GM12878 (cell line): ENCODE data around the gene EMP3. TPM values are rescaled to one million over a fixed set of nuclear protein-coding genes. Genes with fewer than 3 reads are reported as not detected.

ENCODE experiments used
- BHLHE40 ChIP-seq, 2 experiments: fragments of 450-650 bp in 1 of 2; IDR thresholded peaks; 2 replicates each; pipeline ENCODE4 v1.6.1; 2011 to 2017; ENCODE audit warnings: low read depth in 2 of 2, borderline replicate concordance in 1 of 2, improper control_type of control experiment in 1 of 2, low read length in 1 of 2, mild to moderate bottlenecking in 1 of 2
- BRCA1 ChIP-seq: IDR thresholded peaks from 2 replicates; pipeline ENCODE4 v1.6.1; 2011; ENCODE audit warnings: low read depth, low read length, improper control_type of control experiment
- CHD2 ChIP-seq: IDR thresholded peaks from 2 replicates; pipeline ENCODE4 v1.6.1; 2011; ENCODE audit warnings: low read depth, low read length, improper control_type of control experiment, borderline replicate concordance
- CREB1 ChIP-seq: IDR thresholded peaks from 2 replicates; pipeline ENCODE4 v1.6.1; 2012; ENCODE audit warnings: low read depth, mild to moderate bottlenecking, inconsistent platforms
- EGR1 ChIP-seq, 2 experiments: IDR thresholded peaks; 1 replicate in 1 of 2; 2 replicates in 1 of 2; pipeline ENCODE4 v1.6.1; 2011 to 2012; ENCODE audit warnings: low read depth in 2 of 2, low read length in 2 of 2, borderline replicate concordance in 1 of 2, mild to moderate bottlenecking in 1 of 2, moderate library complexity in 1 of 2
- ETV6 ChIP-seq, 2 experiments: fragments of 450-650 bp in 1 of 2; IDR thresholded peaks in 1 of 2; conservative IDR thresholded peaks in 1 of 2; 2 replicates each; pipeline ENCODE4 v1.6.1; 2014; ENCODE audit warnings: antibody characterized with exemption in 1 of 2, borderline replicate concordance in 1 of 2, low read depth in 1 of 2, mild to moderate bottlenecking in 1 of 2, moderate library complexity in 1 of 2
- FOS ChIP-seq: IDR thresholded peaks from 3 replicates; pipeline ENCODE4 v1.6.1; 2011; ENCODE audit warnings: borderline replicate concordance; ENCODE audit not compliant: insufficient read length; ENCODE audit errors: extremely low read depth
- HDAC6 ChIP-seq: fragments of 200-600 bp; sonication (generic); IDR thresholded peaks from one replicate; pipeline ENCODE4 v1.8.0; 2017; ENCODE audit warnings: antibody characterized with exemption; ENCODE audit not compliant: unreplicated experiment
- HDGF ChIP-seq: fragments of 450-650 bp; IDR thresholded peaks from 2 replicates; pipeline ENCODE4 v1.6.1; 2016; ENCODE audit warnings: antibody characterized with exemption
- JUNB ChIP-seq: IDR thresholded peaks from 2 replicates; pipeline ENCODE4 v1.6.1; 2016; ENCODE audit warnings: antibody characterized with exemption, mild to moderate bottlenecking
- JUND ChIP-seq: IDR thresholded peaks from 2 replicates; pipeline ENCODE4 v1.6.1; 2012; ENCODE audit warnings: low read depth, mild to moderate bottlenecking, low read length, improper control_type of control experiment, moderate library complexity
- KAT2A ChIP-seq: conservative IDR thresholded peaks from 2 replicates; pipeline ENCODE4 v1.6.1; 2011; ENCODE audit warnings: low read depth, low read length; ENCODE audit not compliant: control insufficient read depth
- MTA3 ChIP-seq: IDR thresholded peaks from 2 replicates; pipeline ENCODE4 v1.6.1; 2012; ENCODE audit warnings: low read length, inconsistent platforms, borderline replicate concordance
- POLR2A ChIP-seq: IDR thresholded peaks from 2 replicates; pipeline ENCODE4 v1.6.1; 2011; ENCODE audit warnings: low read depth, mild to moderate bottlenecking, low read length
- POLR2AphosphoS2 ChIP-seq: IDR thresholded peaks from 2 replicates; pipeline ENCODE4 v1.6.1; 2011; ENCODE audit warnings: low read depth, mild to moderate bottlenecking, low read length, improper control_type of control experiment, moderate library complexity
- SMAD1 ChIP-seq: fragments of 450-650 bp; IDR thresholded peaks from 2 replicates; pipeline ENCODE4 v1.6.1; 2018; ENCODE audit warnings: mild to moderate bottlenecking, low read depth; ENCODE audit not compliant: partially characterized antibody
- SPI1 ChIP-seq: IDR thresholded peaks from 2 replicates; pipeline ENCODE4 v1.6.1; 2011; ENCODE audit warnings: low read depth, mild to moderate bottlenecking, low read length, moderate library complexity, borderline replicate concordance; ENCODE audit not compliant: insufficient read depth
- TARDBP ChIP-seq: IDR thresholded peaks from 2 replicates; pipeline ENCODE4 v1.6.1; 2016; ENCODE audit warnings: borderline replicate concordance
- TBL1XR1 ChIP-seq: IDR thresholded peaks from 2 replicates; pipeline ENCODE4 v1.6.1; 2012; ENCODE audit warnings: low read depth, low read length, improper control_type of control experiment
- TCF3 ChIP-seq: IDR thresholded peaks from 2 replicates; pipeline ENCODE4 v1.6.1; 2012; ENCODE audit warnings: low read depth, mild to moderate bottlenecking, low read length, borderline replicate concordance; ENCODE audit not compliant: insufficient read depth
- TCF7 ChIP-seq: IDR thresholded peaks from 2 replicates; pipeline ENCODE4 v1.6.1; 2014; ENCODE audit warnings: antibody characterized with exemption, borderline replicate concordance
- WRNIP1 ChIP-seq: IDR thresholded peaks from 2 replicates; pipeline ENCODE4 v1.6.1; 2011; ENCODE audit warnings: low read depth, low read length, improper control_type of control experiment, borderline replicate concordance
- YBX1 ChIP-seq: fragments of 450-650 bp; IDR thresholded peaks from 2 replicates; pipeline ENCODE4 v1.6.1; 2016; ENCODE audit warnings: antibody characterized with exemption
- ZNF384 ChIP-seq: IDR thresholded peaks from 2 replicates; pipeline ENCODE4 v1.6.1; 2012; ENCODE audit warnings: low read depth, mild to moderate bottlenecking, low read length, improper control_type of control experiment, borderline replicate concordance
- polyA plus RNA-seq, 11 experiments: library from polyadenylated mRNA; depleted of rRNA in 4 of 11; unstranded in 6 of 11; stranded (reverse) in 5 of 11; fragments of >200 nt; fragmentation: Nextera tagmentation in 4 of 11; fragmentation: Illumina TruSeq in 1 of 11; extraction: Ambion mirVana in 4 of 11; extraction: Trizol in 1 of 11; gene quantifications; 1 replicate in 1 of 11; 2 replicates in 10 of 11; pipeline versions ENCODE4 v1.2.1 to v1.2.3, GENCODE V29; 2011 to 2016; ENCODE audit warnings: inconsistent platforms in 2 of 11, missing spikeins in 2 of 11, low read depth in 1 of 11
- total RNA-seq, 4 experiments: library from RNA; depleted of rRNA in 3 of 4; stranded (reverse); fragments of >200 nt in 3 of 4; fragmentation: Illumina TruSeq in 1 of 4; extraction: Trizol in 1 of 4; gene quantifications; 2 replicates each; pipeline versions ENCODE4 v1.2.1 to v1.2.3, GENCODE V29; 2013 to 2021
- TF ChIP-seq, protein P1 (sequence below): fragments of 450-650 bp; IDR thresholded peaks from 2 replicates; pipeline ENCODE4 v1.6.1; 2016; ENCODE audit warnings: mild to moderate bottlenecking
- TF ChIP-seq, protein P2 (sequence below): fragments of 450-650 bp; IDR thresholded peaks from 2 replicates; pipeline ENCODE4 v1.6.1; 2017; ENCODE audit warnings: antibody characterized with exemption, mild to moderate bottlenecking, moderate library complexity

The EMP3 gene
- total and polyA plus RNA-seq, 10 of the 15 experiments (the other 5 are each of a cell fraction or from before 2014, with no cell fraction given), result 53.2 to 224 (median 134) TPM

DNA sequence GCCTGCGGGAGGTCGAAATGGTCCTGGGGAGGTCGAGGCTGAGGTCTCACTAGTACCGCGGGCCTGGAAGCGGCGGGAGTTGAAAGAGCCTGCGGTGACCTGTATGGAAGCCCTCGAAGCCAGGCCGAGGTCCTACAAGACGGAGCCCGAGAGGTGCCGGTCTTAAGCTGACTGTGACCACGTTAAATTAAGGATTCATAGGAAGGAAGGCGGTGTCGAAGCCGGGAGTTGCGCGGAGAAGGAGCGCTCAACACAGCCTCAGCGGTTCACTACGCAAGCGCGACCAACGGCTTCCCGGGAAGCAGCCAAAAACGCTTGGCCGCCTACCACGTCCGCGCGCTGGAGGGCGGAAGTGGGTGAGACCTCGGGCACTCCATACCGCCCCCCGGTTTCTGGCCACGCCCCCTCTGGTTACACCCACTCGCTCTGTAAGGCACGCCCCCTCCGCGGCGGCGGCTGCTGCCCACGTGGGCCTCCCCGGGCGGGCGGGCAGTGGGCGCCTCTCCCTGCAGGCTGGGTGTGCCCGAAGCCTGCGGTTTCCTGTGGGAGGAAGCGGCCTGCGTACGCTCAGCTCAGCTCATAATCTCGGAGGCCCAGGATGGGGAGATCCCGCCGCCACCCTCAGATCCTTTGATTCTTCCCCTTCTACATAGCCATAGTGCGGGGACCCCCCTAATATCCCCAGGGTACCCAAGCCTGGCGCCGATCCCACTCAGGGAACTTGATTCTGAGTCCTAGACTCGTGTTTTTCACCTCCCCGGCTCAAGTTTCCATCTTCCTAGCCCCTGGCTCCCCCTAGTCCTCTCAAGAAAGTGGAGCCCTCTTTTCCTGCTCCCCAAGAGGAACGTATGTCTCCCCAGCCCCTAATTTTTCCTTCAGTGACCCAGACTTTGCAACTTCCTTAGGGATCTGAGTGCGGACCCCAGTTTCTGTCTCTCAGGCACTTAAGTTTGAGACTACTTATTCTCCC lies 3.4 kb upstream of the EMP3 start (continued):
- TF ChIP-seq ZNF384 (no peak), JUND (0 out of 2 replicates have a peak, but pooled peaks have one; percentile 50), HDGF (no peak), FOS (no peak), TCF7 (no peak), BRCA1 (no peak), TARDBP (0 out of 2 replicates have a peak, but pooled peaks have one; percentile 18), SMAD1 (peak; percentile 68), EGR1 (IDR thresholded peaks at IDR 0.05; ENCODE audit: borderline replicate concordance in 1 of 2, low read depth in 2 of 2, low read length in 2 of 2) (peak in 1 of 2 experiments; percentile 98; a peak in 2 of 3 replicates), YBX1 (no peak), BHLHE40 (IDR thresholded peaks at IDR 0.05; ENCODE audit: borderline replicate concordance in 1 of 2, low read depth in 2 of 2, low read length in 1 of 2) (peak; percentile 79 to 92), JUNB (no peak), CHD2 (peak; percentile 68), WRNIP1 (no peak), POLR2A (peak; percentile 86), SPI1 (peak; percentile 85), POLR2AphosphoS2 (peak; percentile 71), HDAC6 (no peak), TBL1XR1 (peak; percentile 64; the same call in 1 of the 2 replicates), MTA3 (no peak), ETV6 (conservative IDR thresholded peaks at IDR 0.05 in 1 of 2, IDR thresholded peaks at IDR 0.05 in 1 of 2; ENCODE audit: borderline replicate concordance in 1 of 2, low read depth in 1 of 2) (peak in 1 of 2 experiments; percentile 48; a peak in 1 of 4 replicates), CREB1 (peak; percentile 34; the same call in 1 of the 2 replicates), TCF3 (peak; percentile 76), KAT2A (no peak)
- TF ChIP-seq, protein P1, sequence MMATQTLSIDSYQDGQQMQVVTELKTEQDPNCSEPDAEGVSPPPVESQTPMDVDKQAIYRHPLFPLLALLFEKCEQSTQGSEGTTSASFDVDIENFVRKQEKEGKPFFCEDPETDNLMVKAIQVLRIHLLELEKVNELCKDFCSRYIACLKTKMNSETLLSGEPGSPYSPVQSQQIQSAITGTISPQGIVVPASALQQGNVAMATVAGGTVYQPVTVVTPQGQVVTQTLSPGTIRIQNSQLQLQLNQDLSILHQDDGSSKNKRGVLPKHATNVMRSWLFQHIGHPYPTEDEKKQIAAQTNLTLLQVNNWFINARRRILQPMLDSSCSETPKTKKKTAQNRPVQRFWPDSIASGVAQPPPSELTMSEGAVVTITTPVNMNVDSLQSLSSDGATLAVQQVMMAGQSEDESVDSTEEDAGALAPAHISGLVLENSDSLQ, result no peak
- TF ChIP-seq, protein P2, sequence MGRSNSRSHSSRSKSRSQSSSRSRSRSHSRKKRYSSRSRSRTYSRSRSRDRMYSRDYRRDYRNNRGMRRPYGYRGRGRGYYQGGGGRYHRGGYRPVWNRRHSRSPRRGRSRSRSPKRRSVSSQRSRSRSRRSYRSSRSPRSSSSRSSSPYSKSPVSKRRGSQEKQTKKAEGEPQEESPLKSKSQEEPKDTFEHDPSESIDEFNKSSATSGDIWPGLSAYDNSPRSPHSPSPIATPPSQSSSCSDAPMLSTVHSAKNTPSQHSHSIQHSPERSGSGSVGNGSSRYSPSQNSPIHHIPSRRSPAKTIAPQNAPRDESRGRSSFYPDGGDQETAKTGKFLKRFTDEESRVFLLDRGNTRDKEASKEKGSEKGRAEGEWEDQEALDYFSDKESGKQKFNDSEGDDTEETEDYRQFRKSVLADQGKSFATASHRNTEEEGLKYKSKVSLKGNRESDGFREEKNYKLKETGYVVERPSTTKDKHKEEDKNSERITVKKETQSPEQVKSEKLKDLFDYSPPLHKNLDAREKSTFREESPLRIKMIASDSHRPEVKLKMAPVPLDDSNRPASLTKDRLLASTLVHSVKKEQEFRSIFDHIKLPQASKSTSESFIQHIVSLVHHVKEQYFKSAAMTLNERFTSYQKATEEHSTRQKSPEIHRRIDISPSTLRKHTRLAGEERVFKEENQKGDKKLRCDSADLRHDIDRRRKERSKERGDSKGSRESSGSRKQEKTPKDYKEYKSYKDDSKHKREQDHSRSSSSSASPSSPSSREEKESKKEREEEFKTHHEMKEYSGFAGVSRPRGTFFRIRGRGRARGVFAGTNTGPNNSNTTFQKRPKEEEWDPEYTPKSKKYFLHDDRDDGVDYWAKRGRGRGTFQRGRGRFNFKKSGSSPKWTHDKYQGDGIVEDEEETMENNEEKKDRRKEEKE, result no peak
